ENCODE measurements around the gene MBOAT1.

DNA sequence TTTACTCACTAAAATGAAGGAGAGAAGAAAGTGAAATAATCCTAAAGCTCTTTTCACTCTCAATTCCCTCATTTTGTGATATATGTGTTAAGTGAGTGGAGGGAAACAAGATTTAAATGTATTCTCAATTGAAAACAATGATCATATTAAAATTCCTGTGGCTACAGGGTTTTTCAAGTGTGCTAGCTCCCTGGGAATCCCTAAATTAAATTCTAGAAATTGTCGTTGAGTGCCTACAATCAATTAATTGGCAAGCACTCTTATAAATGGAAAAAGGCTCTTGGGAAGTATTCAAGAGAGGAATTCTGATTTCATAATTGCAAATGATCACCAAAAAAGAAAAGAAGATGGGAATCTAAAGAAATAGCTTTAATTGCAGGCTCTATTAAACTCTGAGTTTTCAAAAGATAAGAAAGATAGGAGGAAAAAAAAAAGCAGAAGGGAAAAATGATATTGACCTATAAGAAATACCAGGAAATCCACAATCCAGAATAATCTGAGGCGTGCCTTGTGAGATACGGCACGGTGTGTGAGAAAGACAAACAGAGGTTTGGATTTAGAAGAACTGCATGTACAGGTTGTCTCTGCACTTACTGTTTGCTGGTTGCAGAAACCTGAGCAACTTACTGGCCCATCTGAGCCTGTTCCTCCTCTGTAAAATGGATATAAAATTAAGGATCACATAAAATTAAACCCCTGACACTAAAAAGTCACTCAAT is 18.3 kb upstream of the MBOAT1 start:
- TF ChIP-seq, protein P1, sequence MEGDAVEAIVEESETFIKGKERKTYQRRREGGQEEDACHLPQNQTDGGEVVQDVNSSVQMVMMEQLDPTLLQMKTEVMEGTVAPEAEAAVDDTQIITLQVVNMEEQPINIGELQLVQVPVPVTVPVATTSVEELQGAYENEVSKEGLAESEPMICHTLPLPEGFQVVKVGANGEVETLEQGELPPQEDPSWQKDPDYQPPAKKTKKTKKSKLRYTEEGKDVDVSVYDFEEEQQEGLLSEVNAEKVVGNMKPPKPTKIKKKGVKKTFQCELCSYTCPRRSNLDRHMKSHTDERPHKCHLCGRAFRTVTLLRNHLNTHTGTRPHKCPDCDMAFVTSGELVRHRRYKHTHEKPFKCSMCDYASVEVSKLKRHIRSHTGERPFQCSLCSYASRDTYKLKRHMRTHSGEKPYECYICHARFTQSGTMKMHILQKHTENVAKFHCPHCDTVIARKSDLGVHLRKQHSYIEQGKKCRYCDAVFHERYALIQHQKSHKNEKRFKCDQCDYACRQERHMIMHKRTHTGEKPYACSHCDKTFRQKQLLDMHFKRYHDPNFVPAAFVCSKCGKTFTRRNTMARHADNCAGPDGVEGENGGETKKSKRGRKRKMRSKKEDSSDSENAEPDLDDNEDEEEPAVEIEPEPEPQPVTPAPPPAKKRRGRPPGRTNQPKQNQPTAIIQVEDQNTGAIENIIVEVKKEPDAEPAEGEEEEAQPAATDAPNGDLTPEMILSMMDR (IDR thresholded peaks at IDR 0.05): no peak
- TF ChIP-seq POLR2A (IDR thresholded peaks at IDR 0.05): no peak
